SK-N-MC (cell line): ENCODE data around the gene KLHDC9.

Experiments
- EZH2 ChIP-seq: fragments of 200-600 bp; sonication (generic); IDR thresholded peaks from one replicate; pipeline ENCODE4 v1.6.1; 2017; ENCODE audit warnings: antibody characterized with exemption
- FOXP2 ChIP-seq: optimal IDR thresholded peaks from 2 replicates; pipeline ENCODE3; 2011; ENCODE audit warnings: mild to moderate bottlenecking, moderate library complexity; ENCODE audit not compliant: insufficient read depth; ENCODE audit errors: extremely low read length, control extremely low read depth
- POLR2AphosphoS5 ChIP-seq: IDR thresholded peaks from 2 replicates; pipeline ENCODE4 v1.6.1; 2012; ENCODE audit warnings: mild to moderate bottlenecking, low read depth, low read length, borderline replicate concordance

- no peak for TF ChIP-seq POLR2AphosphoS5
- TF ChIP-seq EZH2 = no peak
- TF ChIP-seq FOXP2 = no peak
Observed at GRCh38 chr1:161140755-161141400, 42.7 kb downstream of the KLHDC9 start.
